Chondrocyte (in vitro differentiated cells): Measurements from ENCODE around the gene MEX3C. TPM values are rescaled to one million over a fixed set of nuclear protein-coding genes. Genes with fewer than 3 reads are reported as not detected.
A peak's percentile ranks its signal among the peaks of the same experiment; 100 is the strongest.

Source experiments
- DNase-seq: peaks from one replicate; pipeline ENCODE4 v3.0.0; 2021; ENCODE audit warnings: mixed read lengths, low spot score
- H3K27ac Mint-ChIP-seq: one replicate; pipeline ENCODE4 v1.8.0; 2021; ENCODE audit warnings: mild to moderate bottlenecking, moderate library complexity, mixed read lengths; ENCODE audit not compliant: unreplicated experiment
- H3K27me3 Mint-ChIP-seq: 2 replicates; pipeline ENCODE4 v1.8.0; 2021; ENCODE audit warnings: low read depth, mixed read lengths
- H3K36me3 Mint-ChIP-seq: 2 replicates; pipeline ENCODE4 v1.8.0; 2021; ENCODE audit warnings: low read depth, mixed read lengths
- H3K4me1 Mint-ChIP-seq: 2 replicates; pipeline ENCODE4 v1.8.0; 2021; ENCODE audit warnings: low read depth, mild to moderate bottlenecking, mixed read lengths
- H3K4me3 Mint-ChIP-seq: one replicate; pipeline ENCODE4 v1.8.0; 2021; ENCODE audit warnings: mild to moderate bottlenecking, moderate library complexity, mixed read lengths; ENCODE audit not compliant: unreplicated experiment
- H3K9me3 Mint-ChIP-seq: 2 replicates; pipeline ENCODE4 v1.8.0; 2021; ENCODE audit warnings: low read depth, mixed read lengths
- total RNA-seq: library from RNA; stranded (reverse); gene quantifications from 3 replicates; pipeline ENCODE4 v1.2.1, GENCODE V29; 2021
- TF ChIP-seq, protein P1 (sequence below): fragments of 200-600 bp; sonication (generic); IDR thresholded peaks from 2 replicates; pipeline ENCODE4 v1.5.0; 2021; ENCODE audit warnings: antibody characterized with exemption, mild to moderate bottlenecking, moderate library complexity

MEX3C gene
- total RNA-seq, 1 donor from 2014 or later = 49.0 TPM

DNA sequence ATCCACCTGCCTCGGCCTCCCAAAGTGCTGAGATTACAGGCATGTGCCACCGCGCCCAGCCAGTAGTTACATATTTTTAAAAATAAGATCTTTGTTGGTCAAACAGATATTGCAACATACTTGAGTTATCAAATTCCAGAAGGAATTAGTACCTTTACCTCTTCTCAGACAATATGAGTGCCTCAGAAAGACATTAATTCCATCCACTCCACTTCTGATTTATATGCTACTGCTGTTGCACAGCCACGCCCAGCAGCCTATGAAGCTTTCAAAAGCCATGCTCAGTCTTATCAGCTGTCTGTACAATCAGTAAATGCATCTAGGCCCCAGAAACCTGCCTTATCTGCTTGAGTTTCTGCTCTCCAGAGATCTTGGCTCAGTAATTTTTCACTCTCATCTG, 47.8 kb downstream of the MEX3C start:
- no peak overlapping the region for H3K4me3 Mint-ChIP-seq

DNA sequence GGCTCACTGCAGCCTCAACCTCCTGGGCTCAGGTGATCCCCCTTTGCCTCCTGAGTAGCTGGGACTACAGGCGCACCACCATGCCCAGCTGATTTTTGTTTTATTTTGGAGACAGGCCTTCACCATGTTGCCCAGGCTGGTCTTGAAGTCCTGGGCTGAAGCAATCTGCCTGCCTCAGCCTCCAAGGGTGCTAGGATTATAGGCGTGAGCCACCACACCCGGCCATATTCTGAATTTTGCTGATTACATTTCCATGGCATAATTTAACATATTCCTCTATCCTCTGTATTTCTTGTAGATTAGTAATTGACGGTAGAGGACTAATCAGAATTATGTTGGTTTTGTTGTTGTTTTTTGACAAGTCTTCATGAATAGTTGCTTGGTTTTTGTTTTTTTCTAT, 50.6 kb downstream of the MEX3C start:
- H3K4me3 Mint-ChIP-seq = no peak overlapping the region
- H3K27ac Mint-ChIP-seq = no peak overlapping the region
- H3K9me3 Mint-ChIP-seq = peaks cover 4% of the 10 kb centered on the region
- TF ChIP-seq, protein P1, sequence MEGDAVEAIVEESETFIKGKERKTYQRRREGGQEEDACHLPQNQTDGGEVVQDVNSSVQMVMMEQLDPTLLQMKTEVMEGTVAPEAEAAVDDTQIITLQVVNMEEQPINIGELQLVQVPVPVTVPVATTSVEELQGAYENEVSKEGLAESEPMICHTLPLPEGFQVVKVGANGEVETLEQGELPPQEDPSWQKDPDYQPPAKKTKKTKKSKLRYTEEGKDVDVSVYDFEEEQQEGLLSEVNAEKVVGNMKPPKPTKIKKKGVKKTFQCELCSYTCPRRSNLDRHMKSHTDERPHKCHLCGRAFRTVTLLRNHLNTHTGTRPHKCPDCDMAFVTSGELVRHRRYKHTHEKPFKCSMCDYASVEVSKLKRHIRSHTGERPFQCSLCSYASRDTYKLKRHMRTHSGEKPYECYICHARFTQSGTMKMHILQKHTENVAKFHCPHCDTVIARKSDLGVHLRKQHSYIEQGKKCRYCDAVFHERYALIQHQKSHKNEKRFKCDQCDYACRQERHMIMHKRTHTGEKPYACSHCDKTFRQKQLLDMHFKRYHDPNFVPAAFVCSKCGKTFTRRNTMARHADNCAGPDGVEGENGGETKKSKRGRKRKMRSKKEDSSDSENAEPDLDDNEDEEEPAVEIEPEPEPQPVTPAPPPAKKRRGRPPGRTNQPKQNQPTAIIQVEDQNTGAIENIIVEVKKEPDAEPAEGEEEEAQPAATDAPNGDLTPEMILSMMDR = no peak
- no peaks in the 10 kb centered on the region for H3K27me3 Mint-ChIP-seq
- H3K4me1 Mint-ChIP-seq = peaks cover 9% of the 10 kb centered on the region
- no peak for DNase-seq
- no peaks in the 10 kb centered on the region for H3K36me3 Mint-ChIP-seq

More for the DNA sequence above, 47.8 kb downstream of the MEX3C start:
- peaks cover 4% of the 10 kb centered on the region for H3K9me3 Mint-ChIP-seq
- no peaks in the 10 kb centered on the region for H3K36me3 Mint-ChIP-seq
- TF ChIP-seq, protein P1 = no peak
- no peak overlapping the region for H3K27ac Mint-ChIP-seq
- no peak for DNase-seq
- peaks cover 9% of the 10 kb centered on the region for H3K4me1 Mint-ChIP-seq
- H3K27me3 Mint-ChIP-seq = no peaks in the 10 kb centered on the region

DNA sequence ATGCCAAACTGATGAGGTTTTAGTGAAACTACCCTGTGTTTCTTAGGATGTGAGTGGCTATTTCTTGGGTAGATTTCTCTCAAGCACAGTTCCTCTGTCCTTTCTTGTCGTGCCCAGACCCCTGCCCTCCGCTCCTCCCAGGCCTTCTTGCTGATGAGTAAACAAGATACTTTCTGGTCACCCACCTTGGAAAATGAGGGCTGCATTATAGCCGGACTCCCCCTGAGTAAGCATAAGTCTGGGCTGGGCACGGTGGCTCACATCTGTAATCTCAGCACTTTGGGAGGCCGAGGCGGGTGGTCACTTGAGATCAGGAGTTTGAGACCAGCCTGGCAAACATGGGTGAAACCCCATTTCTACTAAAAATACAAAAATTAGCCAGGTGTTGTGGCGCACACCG, 58.5 kb downstream of the MEX3C start:
- DNase-seq = no peak
- H3K36me3 Mint-ChIP-seq = no peaks in the 10 kb centered on the region
- no peak overlapping the region for H3K27ac Mint-ChIP-seq
- H3K4me3 Mint-ChIP-seq = no peak overlapping the region
- H3K27me3 Mint-ChIP-seq = no peaks in the 10 kb centered on the region
- TF ChIP-seq, protein P1 = no peak
- peaks cover 2% of the 10 kb centered on the region for H3K9me3 Mint-ChIP-seq
- peaks cover 30% of the 10 kb centered on the region for H3K4me1 Mint-ChIP-seq

DNA sequence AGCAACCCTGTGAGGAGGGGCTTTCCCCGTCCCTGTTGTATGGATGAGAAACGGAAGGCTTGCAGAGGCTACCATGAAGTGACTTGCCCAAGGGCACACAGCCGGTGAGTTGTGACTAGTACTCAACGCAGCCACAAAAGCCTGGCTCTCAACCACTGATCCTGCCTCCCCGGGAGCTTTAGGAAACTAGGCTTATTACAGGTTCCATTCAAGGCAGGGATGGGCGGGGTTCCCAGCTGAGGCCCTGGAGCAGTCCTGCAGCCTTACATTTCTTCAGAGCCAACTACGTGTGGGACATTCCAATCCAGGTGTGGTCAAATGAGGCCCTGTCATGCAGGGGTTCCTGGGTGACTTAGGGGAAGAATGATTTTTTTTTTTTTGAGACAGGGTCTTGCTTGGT, 59.6 kb downstream of the MEX3C start:
- H3K4me3 Mint-ChIP-seq = no peak overlapping the region
- no peak for DNase-seq
- peaks cover 2% of the 10 kb centered on the region for H3K9me3 Mint-ChIP-seq
- H3K4me1 Mint-ChIP-seq = peaks cover 33% of the 10 kb centered on the region
- TF ChIP-seq, protein P1 = no peak
- no peaks in the 10 kb centered on the region for H3K36me3 Mint-ChIP-seq
- no peak overlapping the region for H3K27ac Mint-ChIP-seq
- no peaks in the 10 kb centered on the region for H3K27me3 Mint-ChIP-seq

DNA sequence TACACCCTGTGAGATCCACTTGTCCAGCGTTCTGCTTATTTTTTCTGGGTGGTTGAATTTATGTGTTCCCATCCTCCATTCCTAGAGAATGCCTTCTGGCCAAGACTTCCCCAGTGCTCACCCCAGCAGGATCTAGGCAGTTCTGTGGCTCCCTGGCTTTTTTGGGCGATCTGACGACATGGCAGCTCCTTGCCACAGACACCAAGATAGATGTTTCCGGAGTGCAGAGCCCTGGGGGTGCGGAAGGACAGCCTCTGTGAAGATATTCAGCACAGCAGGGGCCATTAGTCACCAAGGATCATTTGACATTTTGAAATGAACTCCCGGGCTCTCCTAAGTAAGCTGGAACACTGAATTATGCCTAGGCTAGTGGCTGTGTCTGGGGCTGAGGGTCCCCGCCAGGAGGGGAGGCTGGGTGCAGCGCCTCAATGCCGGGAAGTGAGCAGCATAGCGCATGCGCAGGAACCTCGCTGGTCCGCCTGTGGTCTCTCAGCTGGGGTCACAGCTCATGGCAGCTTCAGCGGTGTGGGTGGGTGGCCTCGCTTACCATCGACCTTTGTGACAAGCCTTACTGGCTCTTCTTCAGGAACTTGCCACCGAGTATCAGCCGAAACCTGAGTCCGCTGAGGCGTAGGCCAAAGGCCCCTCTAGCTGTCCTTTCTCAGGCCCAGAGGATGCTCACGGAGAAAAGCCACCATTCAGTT, 60.3 kb downstream of the MEX3C start:
- peaks cover 36% of the 10 kb centered on the region for H3K4me1 Mint-ChIP-seq
- TF ChIP-seq, protein P1 = no peak
- no peaks in the 10 kb centered on the region for H3K36me3 Mint-ChIP-seq
- DNase-seq = no peak
- no peaks in the 10 kb centered on the region for H3K27me3 Mint-ChIP-seq
- H3K27ac Mint-ChIP-seq = peak overlapping the region; percentile 54
- H3K9me3 Mint-ChIP-seq = peaks cover 2% of the 10 kb centered on the region
- no peak overlapping the region for H3K4me3 Mint-ChIP-seq
